DND-41 (cell line): Measurements from ENCODE around the gene BLTP3A.
"Not testable (repeated sequence)": the region's sequence is repeated elsewhere in the genome, so short reads cannot be mapped to it uniquely, and the experiment has no call there.

Experiments used
- ATAC-seq: fragments of 200-7000 bp; cut with Tn5 transposase; 3 replicates; pipeline ENCODE4 v1.9.1; 2021; ENCODE audit warnings: low read depth; ENCODE audit not compliant: insufficient read depth
- DNase-seq: peaks from one replicate; pipeline ENCODE4 v3.0.0-alpha.2; 2020
- H2AFZ ChIP-seq: 2 replicates; pipeline ENCODE4 v1.6.0; 2012; ENCODE audit warnings: low read depth, low read length
- H3K27ac ChIP-seq: 2 replicates; pipeline ENCODE4 v1.5.1; 2012; ENCODE audit warnings: low read length, inconsistent platforms
- H3K27me3 ChIP-seq: fragments of 200-600 bp; sonication (generic); 2 replicates; pipeline ENCODE4 v1.6.0; 2012; ENCODE audit warnings: low read length, mild to moderate bottlenecking, inconsistent platforms; ENCODE audit not compliant: insufficient read depth, poor library complexity
- H3K36me3 ChIP-seq: 2 replicates; pipeline ENCODE4 v1.5.1; 2012; ENCODE audit warnings: low read length, inconsistent platforms; ENCODE audit not compliant: insufficient read depth
- H3K4me1 ChIP-seq: 2 replicates; pipeline ENCODE4 v1.5.1; 2012; ENCODE audit warnings: mild to moderate bottlenecking, low read length; ENCODE audit not compliant: insufficient read depth
- H3K4me2 ChIP-seq: 2 replicates; pipeline ENCODE4 v1.6.0; 2012; ENCODE audit warnings: mild to moderate bottlenecking, moderate library complexity, low read length, inconsistent platforms; ENCODE audit not compliant: insufficient read depth
- H3K4me3 ChIP-seq, 2 experiments: fragments of 200-600 bp in 1 of 2; shearing (Covaris generic) in 1 of 2; 2 replicates each; pipeline ENCODE4 v1.5.1; 2012 to 2016; ENCODE audit warnings: inconsistent platforms in 2 of 2, low read length in 2 of 2, mild to moderate bottlenecking in 2 of 2, low read depth in 1 of 2, moderate library complexity in 1 of 2
- H3K79me2 ChIP-seq: 2 replicates; pipeline ENCODE4 v1.6.0; 2012; ENCODE audit warnings: low read length, inconsistent platforms; ENCODE audit not compliant: insufficient read depth
- H3K9ac ChIP-seq: 2 replicates; pipeline ENCODE4 v1.6.0; 2012; ENCODE audit warnings: low read depth, mild to moderate bottlenecking, inconsistent platforms, low read length, moderate library complexity
- H3K9me3 ChIP-seq: 2 replicates; pipeline ENCODE4 v1.5.1; 2012; ENCODE audit warnings: low read length, moderate library complexity, mild to moderate bottlenecking, inconsistent platforms; ENCODE audit not compliant: insufficient read depth, severe bottlenecking
- H4K20me1 ChIP-seq: 2 replicates; pipeline ENCODE4 v1.6.0; 2012; ENCODE audit warnings: low read length; ENCODE audit not compliant: insufficient read depth
- CTCF ChIP-seq: IDR thresholded peaks from 2 replicates; pipeline ENCODE4 v1.5.1; 2012; ENCODE audit warnings: borderline replicate concordance, low read length, moderate library complexity, mild to moderate bottlenecking; ENCODE audit not compliant: poor library complexity, severe bottlenecking; ENCODE audit errors: extremely low read depth
- EZH2 ChIP-seq: IDR thresholded peaks from 3 replicates; pipeline ENCODE4 v1.6.1; 2012; ENCODE audit warnings: borderline replicate concordance, low read depth, mild to moderate bottlenecking, moderate library complexity, low read length, inconsistent platforms; ENCODE audit not compliant: severe bottlenecking

Gene BLTP3A

GRCh38 chr6:34816635-34817301, 24.9 kb downstream of the BLTP3A start:
- Histone ChIP-seq H4K20me1 (peaks cover 7% of the 10 kb centered on the region; the same call in 1 of the 2 replicates), H2AFZ (no peak overlapping the region), H3K27me3 (no peaks in the 10 kb centered on the region), H3K79me2 (peaks cover 71% of the 10 kb centered on the region), H3K9me3 (no peaks in the 10 kb centered on the region), H3K4me3 (no peak overlapping the region), H3K9ac (no peak overlapping the region), H3K36me3 (peaks cover 4% of the 10 kb centered on the region; the same call in 1 of the 2 replicates), H3K4me1 (no peaks in the 10 kb centered on the region), H3K27ac (no peak overlapping the region), H3K4me2 (no peak overlapping the region)
- TF ChIP-seq CTCF (no peak), EZH2 (no peak)
- DNase-seq (no peak), ATAC-seq (no peak)

GRCh38 chr6:34817446-34817845, 25.6 kb downstream of the BLTP3A start:
- DNase-seq = no peak
- TF ChIP-seq CTCF = no peak
- TF ChIP-seq EZH2 = no peak

GRCh38 chr6:34818872-34819570, 27.1 kb downstream of the BLTP3A start:
- not testable (repeated sequence) for H3K4me3 ChIP-seq, H3K9me3 ChIP-seq, DNase-seq, H3K27ac ChIP-seq, H3K27me3 ChIP-seq, H4K20me1 ChIP-seq, H3K9ac ChIP-seq, H3K4me1 ChIP-seq, H2AFZ ChIP-seq, ATAC-seq, H3K4me2 ChIP-seq
- Histone ChIP-seq H3K79me2 (peaks cover 55% of the 10 kb centered on the region), H3K36me3 (peaks cover 22% of the 10 kb centered on the region)

More at GRCh38 chr6:34817446-34817845, 25.6 kb downstream of the BLTP3A start:
- H3K4me2 ChIP-seq = no peak overlapping the region
- ATAC-seq = no peak
- H3K9ac ChIP-seq = no peak overlapping the region
- H3K79me2 ChIP-seq = peaks cover 66% of the 10 kb centered on the region
- peaks cover 7% of the 10 kb centered on the region; the same call in 1 of the 2 replicates for H4K20me1 ChIP-seq
- H2AFZ ChIP-seq = no peak overlapping the region
- H3K4me1 ChIP-seq = no peaks in the 10 kb centered on the region
- no peaks in the 10 kb centered on the region for H3K9me3 ChIP-seq
- no peaks in the 10 kb centered on the region for H3K27me3 ChIP-seq
- no peak overlapping the region for H3K4me3 ChIP-seq
- H3K27ac ChIP-seq = no peak overlapping the region
- peaks cover 9% of the 10 kb centered on the region; the same call in 1 of the 2 replicates for H3K36me3 ChIP-seq

- no peak for ATAC-seq
- no peaks in the 10 kb centered on the region for H3K27me3 ChIP-seq
- no peak overlapping the region for H3K27ac ChIP-seq
- H3K79me2 ChIP-seq = peaks cover 47% of the 10 kb centered on the region
- no peak overlapping the region for H3K4me3 ChIP-seq
- TF ChIP-seq EZH2 (no peak), CTCF (no peak)
- H3K9ac ChIP-seq = no peak overlapping the region
- DNase-seq = no peak
- H3K9me3 ChIP-seq = no peaks in the 10 kb centered on the region
- no peaks in the 10 kb centered on the region for H3K4me1 ChIP-seq
- H2AFZ ChIP-seq = no peak overlapping the region
- H3K4me2 ChIP-seq = no peak overlapping the region
- peaks cover 2% of the 10 kb centered on the region; the same call in 1 of the 2 replicates for H4K20me1 ChIP-seq
- peaks cover 25% of the 10 kb centered on the region for H3K36me3 ChIP-seq
Observed at GRCh38 chr6:34819571-34820480, 27.9 kb downstream of the BLTP3A start.
